H1 (cell line): ENCODE data around the gene DRC1. TPM values are rescaled to one million over a fixed set of nuclear protein-coding genes. Genes with fewer than 3 reads are reported as not detected.

Experiments used
- ATF2 ChIP-seq: IDR thresholded peaks from 2 replicates; pipeline ENCODE4 v1.6.1; 2012; ENCODE audit warnings: low read length, inconsistent platforms
- ATF3 ChIP-seq: IDR thresholded peaks from 2 replicates; pipeline ENCODE4 v1.6.1; 2011; ENCODE audit warnings: low read depth, mild to moderate bottlenecking, low read length; ENCODE audit not compliant: insufficient read depth
- EGR1 ChIP-seq: IDR thresholded peaks from 2 replicates; pipeline ENCODE4 v1.6.1; 2011; ENCODE audit warnings: low read depth, low read length, borderline replicate concordance
- EP300 ChIP-seq, 2 experiments: IDR thresholded peaks; 1 replicate in 1 of 2; 2 replicates in 1 of 2; pipeline ENCODE4 v1.6.1; 2011 to 2012; ENCODE audit warnings: low read depth in 2 of 2, low read length in 2 of 2, mild to moderate bottlenecking in 2 of 2, borderline replicate concordance in 1 of 2, inconsistent platforms in 1 of 2, moderate library complexity in 1 of 2
- KDM4A ChIP-seq: IDR thresholded peaks from one replicate; pipeline ENCODE4 v1.7.1; 2012; ENCODE audit warnings: low read depth, mild to moderate bottlenecking, moderate library complexity, low read length, inconsistent platforms; ENCODE audit not compliant: severe bottlenecking
- POLR2A ChIP-seq, 2 experiments: IDR thresholded peaks; 1 replicate in 1 of 2; 2 replicates in 1 of 2; pipeline ENCODE4 v1.6.1; 2011; ENCODE audit warnings: low read depth in 2 of 2, low read length in 2 of 2, mild to moderate bottlenecking in 2 of 2; ENCODE audit errors: control extremely low read depth in 1 of 2
- SAP30 ChIP-seq: fragments of 300-600 bp; sonication (generic); IDR thresholded peaks from 2 replicates; pipeline ENCODE4 v1.7.1; 2012; ENCODE audit warnings: low read length, moderate library complexity, mild to moderate bottlenecking, inconsistent platforms; ENCODE audit not compliant: insufficient read depth, insufficient replicate concordance
- TBP ChIP-seq: IDR thresholded peaks from 2 replicates; pipeline ENCODE4 v1.6.1; 2011; ENCODE audit warnings: low read depth, low read length, improper control_type of control experiment
- USF2 ChIP-seq: IDR thresholded peaks from 2 replicates; pipeline ENCODE4 v1.6.1; 2011; ENCODE audit warnings: low read length, improper control_type of control experiment
- YY1 ChIP-seq: IDR thresholded peaks from 2 replicates; pipeline ENCODE4 v1.6.1; 2011; ENCODE audit warnings: low read depth, mild to moderate bottlenecking, low read length
- polyA plus RNA-seq, 7 experiments: library from polyadenylated mRNA; depleted of rRNA in 3 of 7; stranded (reverse) in 5 of 7; unstranded in 2 of 7; fragments of >200 nt in 5 of 7; fragments of 200-250 nt in 2 of 7; gene quantifications; 1 replicate in 5 of 7; 2 replicates in 1 of 7; 4 replicates in 1 of 7; pipeline versions ENCODE4 v1.2.1 to v1.2.3, GENCODE V29; 2011 to 2013; ENCODE audit warnings: missing spikeins in 2 of 7, mixed read lengths in 2 of 7
- total RNA-seq: library from RNA; stranded (reverse); fragmentation: NEBNext Ultra II Directional; extraction: Animal tissue kit (Norgen Biotek cat#: 25700); gene quantifications from 2 replicates; pipeline ENCODE4 v1.2.1, GENCODE V29; 2021

DRC1 gene
- total and polyA plus RNA-seq, 2 of the 8 experiments (the other 6 are each of a cell fraction or from before 2014, with no cell fraction given) = 0.08 TPM; not detected in 1

GRCh38 chr2:26458365-26459042, 56.8 kb downstream of the DRC1 start (continued):
- TF ChIP-seq ATF2 = no peak
- TF ChIP-seq KDM4A = no peak
- TF ChIP-seq YY1 = no peak
- TF ChIP-seq ATF3 = no peak
- TF ChIP-seq SAP30 = no peak
- no peak for TF ChIP-seq POLR2A (IDR thresholded peaks at IDR 0.05; ENCODE audit: control extremely low read depth in 1 of 2, low read depth in 2 of 2, low read length in 2 of 2)
- no peak for TF ChIP-seq EGR1
- TF ChIP-seq TBP = no peak
- TF ChIP-seq USF2 = no peak
- no peak for TF ChIP-seq EP300 (IDR thresholded peaks at IDR 0.05; ENCODE audit: borderline replicate concordance in 1 of 2, low read depth in 2 of 2, low read length in 2 of 2)
